Testis (tissue), 3 donors: ENCODE results near the gene GFI1. TPM values are rescaled to one million over a fixed set of nuclear protein-coding genes. Genes with fewer than 3 reads are reported as not detected.

Experiments
- DNase-seq: peaks from one replicate; pipeline ENCODE4 v3.0.0-alpha.2; 2019
- H3K27ac ChIP-seq, 2 donors: fragments of 200-600 bp; sonication (generic); one replicate each; pipeline ENCODE4 v1.5.1; 2019
- H3K27me3 ChIP-seq: fragments of 200-600 bp; sonication (generic); one replicate; pipeline ENCODE4 v1.5.1; 2019
- H3K36me3 ChIP-seq: fragments of 200-600 bp; sonication (generic); one replicate; pipeline ENCODE4 v1.5.1; 2017; ENCODE audit warnings: low read depth; ENCODE audit errors: missing control alignments
- H3K4me1 ChIP-seq: fragments of 200-600 bp; sonication (generic); one replicate; pipeline ENCODE4 v1.5.1; 2019
- H3K4me3 ChIP-seq, 2 donors: fragments of 200-600 bp; sonication (generic); one replicate each; pipeline ENCODE4 v1.5.1; 2017 to 2019
- H3K9me3 ChIP-seq: fragments of 200-600 bp; sonication (generic); one replicate; pipeline ENCODE4 v1.5.1; 2017
- POLR2A ChIP-seq: fragments of 450-650 bp; IDR thresholded peaks from one replicate; pipeline ENCODE4 v1.6.1; 2017; ENCODE audit warnings: antibody characterized with exemption, mild to moderate bottlenecking, moderate library complexity
- WGBS, 2 donors: methylation state at CpG; one replicate each; pipeline ENCODE4 v1.1.5; 2018; 5-methylcytosine and 5-hydroxymethylcytosine counted together
- intact Hi-C: fragments of 100-400 bp; cut with DNase I; formaldehyde crosslinking; loops from one replicate; pipeline ENCODE4 v1.15.1; 2023; ENCODE audit warnings: low total_unique reads
- polyA plus RNA-seq: library from polyadenylated mRNA; stranded (reverse); fragments of 350-450 nt; fragmentation: Illumina TruSeq; extraction: RNeasy Lipid Tissue Mini Kit (QIAGEN cat#74804); gene quantifications from one replicate; pipeline ENCODE4 v1.2.3, GENCODE V29; 2014; ENCODE audit warnings: low read depth, low replicate concordance; ENCODE audit not compliant: insufficient read depth
- total RNA-seq, 2 donors: library from RNA; depleted of rRNA; stranded (reverse); fragments of >200 nt; gene quantifications; one replicate each; pipeline ENCODE4 v1.2.3, GENCODE V29; 2016
- TF ChIP-seq, protein P1 (sequence below), 3 experiments: fragments of 450-650 bp in 2 of 3; fragments of 200-600 bp in 1 of 3; sonication (generic) in 1 of 3; IDR thresholded peaks; one replicate each; pipeline ENCODE4 v1.5.1; 2016 to 2019; ENCODE audit warnings: antibody characterized with exemption in 3 of 3, mild to moderate bottlenecking in 2 of 3, moderate library complexity in 1 of 3

The GFI1 gene
- total and polyA plus RNA-seq, 3 donors from 2014 or later = 1.3 to 4.0 (median 3.1) TPM

DNA sequence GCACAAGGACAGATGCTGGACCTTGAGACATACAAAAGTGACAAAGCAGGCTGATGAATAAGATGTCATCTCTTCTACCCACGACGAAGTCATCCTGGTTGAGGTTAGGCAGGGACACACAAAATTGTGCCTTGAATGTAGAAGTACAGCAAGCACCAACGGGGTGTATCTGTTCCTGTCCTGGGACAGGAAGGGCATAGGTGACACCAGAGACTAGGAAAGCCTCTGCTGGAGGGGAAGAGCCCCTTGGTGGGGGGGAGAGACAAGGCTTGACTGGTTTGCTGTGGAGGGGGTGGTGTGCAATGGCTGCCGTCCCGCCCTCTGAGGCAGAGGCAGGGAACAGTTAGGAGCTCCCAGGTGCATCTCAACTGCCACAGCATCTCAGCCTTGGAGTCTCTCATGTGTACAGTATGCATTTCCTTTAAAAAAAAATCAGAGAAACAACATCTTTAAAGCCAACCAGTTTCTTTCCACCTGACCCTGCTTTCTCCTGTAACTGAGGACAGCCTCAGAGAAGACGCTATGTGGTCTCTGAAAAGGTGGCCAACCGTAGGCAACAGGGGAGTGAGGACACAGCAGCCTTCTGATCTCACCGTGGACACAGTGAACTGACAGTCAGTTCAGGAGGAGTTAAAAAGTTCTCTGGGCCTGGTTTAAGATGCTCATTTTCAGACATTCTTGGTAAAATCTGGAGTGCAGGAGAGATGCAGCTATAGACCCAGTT, 17.7 kb upstream of the GFI1 start:
- Histone ChIP-seq H3K36me3 (no peaks in the 10 kb centered on the region), H3K27me3 (no peaks in the 10 kb centered on the region), H3K9me3 (no peaks in the 10 kb centered on the region), H3K4me3 (no peak overlapping the region), H3K27ac (no peak overlapping the region), H3K4me1 (no peaks in the 10 kb centered on the region)
- TF ChIP-seq POLR2A = no peak
- TF ChIP-seq, protein P1, sequence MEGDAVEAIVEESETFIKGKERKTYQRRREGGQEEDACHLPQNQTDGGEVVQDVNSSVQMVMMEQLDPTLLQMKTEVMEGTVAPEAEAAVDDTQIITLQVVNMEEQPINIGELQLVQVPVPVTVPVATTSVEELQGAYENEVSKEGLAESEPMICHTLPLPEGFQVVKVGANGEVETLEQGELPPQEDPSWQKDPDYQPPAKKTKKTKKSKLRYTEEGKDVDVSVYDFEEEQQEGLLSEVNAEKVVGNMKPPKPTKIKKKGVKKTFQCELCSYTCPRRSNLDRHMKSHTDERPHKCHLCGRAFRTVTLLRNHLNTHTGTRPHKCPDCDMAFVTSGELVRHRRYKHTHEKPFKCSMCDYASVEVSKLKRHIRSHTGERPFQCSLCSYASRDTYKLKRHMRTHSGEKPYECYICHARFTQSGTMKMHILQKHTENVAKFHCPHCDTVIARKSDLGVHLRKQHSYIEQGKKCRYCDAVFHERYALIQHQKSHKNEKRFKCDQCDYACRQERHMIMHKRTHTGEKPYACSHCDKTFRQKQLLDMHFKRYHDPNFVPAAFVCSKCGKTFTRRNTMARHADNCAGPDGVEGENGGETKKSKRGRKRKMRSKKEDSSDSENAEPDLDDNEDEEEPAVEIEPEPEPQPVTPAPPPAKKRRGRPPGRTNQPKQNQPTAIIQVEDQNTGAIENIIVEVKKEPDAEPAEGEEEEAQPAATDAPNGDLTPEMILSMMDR (IDR thresholded peaks at IDR 0.05) = no peak
- WGBS, 2 donors = 74 to 80% methylated on average over 8 of the region's 8 CpGs
- intact Hi-C loops = no loop called here
- no peak for DNase-seq

DNA sequence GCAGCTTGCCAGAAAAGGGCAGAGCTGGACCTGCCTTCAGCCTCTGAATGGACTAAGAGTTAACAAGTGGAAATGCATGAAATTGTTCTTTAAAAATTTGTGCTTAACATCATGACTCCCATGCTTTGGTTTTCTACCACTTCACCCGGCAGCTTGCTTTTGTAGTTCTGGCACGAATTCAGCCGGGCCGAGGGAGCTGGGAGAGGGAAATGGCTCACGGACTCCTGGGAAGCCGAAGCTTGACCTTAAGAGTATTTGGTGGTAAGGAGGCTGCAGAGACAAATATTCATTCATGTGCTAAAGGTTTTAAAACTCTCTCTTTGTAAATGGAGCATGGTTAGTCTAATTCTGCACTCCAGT, 17.2 kb upstream of the GFI1 start:
- H3K4me1 ChIP-seq = no peaks in the 10 kb centered on the region
- H3K27ac ChIP-seq = no peak overlapping the region
- no peaks in the 10 kb centered on the region for H3K36me3 ChIP-seq
- no peaks in the 10 kb centered on the region for H3K9me3 ChIP-seq
- DNase-seq = no peak
- intact Hi-C loops = no loop called here
- no peak overlapping the region for H3K4me3 ChIP-seq
- H3K27me3 ChIP-seq = no peaks in the 10 kb centered on the region
- WGBS, 2 donors = 49 to 68% methylated on average over 6 of the region's 6 CpGs
- TF ChIP-seq POLR2A = no peak
- TF ChIP-seq, protein P1 (IDR thresholded peaks at IDR 0.05) = no peak

DNA sequence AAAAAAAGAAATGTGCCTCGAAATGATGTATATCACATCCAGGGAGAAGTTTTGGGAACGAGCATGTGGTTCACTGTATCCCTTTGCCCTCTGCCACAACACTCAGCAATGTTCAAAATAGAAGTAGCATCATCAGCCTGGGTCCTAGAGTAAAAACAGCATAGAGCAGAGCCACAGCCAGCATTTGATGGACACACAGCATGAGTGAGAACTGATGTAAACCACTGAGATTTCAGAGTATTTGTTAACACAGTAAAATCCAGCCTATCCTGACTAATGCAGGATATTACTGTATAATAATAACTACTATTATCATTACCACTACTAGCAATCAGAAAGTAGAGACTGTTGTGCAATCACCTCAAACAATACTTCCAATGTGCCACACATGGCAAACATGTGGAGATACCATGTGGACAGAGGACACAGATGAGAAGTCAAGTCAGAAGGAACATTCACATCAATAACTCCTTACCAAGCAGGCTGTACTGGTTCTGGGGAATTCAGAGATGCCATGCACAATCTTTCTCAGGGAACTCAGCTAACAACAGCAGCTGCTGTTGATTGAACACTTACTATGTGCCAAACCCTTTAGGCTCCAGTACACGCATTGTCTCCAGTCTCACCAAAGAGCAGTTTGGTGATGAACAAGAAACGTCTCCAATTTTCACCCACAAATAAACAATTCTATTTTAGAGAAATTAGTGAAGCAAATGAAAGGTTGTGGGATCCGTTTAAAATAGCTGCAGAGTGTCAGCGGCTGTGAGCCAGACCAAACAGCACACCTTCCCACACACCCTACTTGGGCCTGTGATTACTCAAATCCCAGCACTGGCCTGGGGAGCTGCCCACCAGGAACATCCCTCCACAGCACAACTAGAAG, 16.6 kb upstream of the GFI1 start:
- Histone ChIP-seq H3K27me3 (no peaks in the 10 kb centered on the region), H3K27ac (no peak overlapping the region), H3K4me3 (no peak overlapping the region), H3K36me3 (no peaks in the 10 kb centered on the region), H3K9me3 (no peaks in the 10 kb centered on the region), H3K4me1 (no peaks in the 10 kb centered on the region)
- 75 to 82% methylated on average over 6 of the region's 6 CpGs for WGBS, 2 donors
- TF ChIP-seq, protein P1 (IDR thresholded peaks at IDR 0.05) = no peak
- TF ChIP-seq POLR2A = no peak
- intact Hi-C loops = no loop called here
- no peak for DNase-seq

DNA sequence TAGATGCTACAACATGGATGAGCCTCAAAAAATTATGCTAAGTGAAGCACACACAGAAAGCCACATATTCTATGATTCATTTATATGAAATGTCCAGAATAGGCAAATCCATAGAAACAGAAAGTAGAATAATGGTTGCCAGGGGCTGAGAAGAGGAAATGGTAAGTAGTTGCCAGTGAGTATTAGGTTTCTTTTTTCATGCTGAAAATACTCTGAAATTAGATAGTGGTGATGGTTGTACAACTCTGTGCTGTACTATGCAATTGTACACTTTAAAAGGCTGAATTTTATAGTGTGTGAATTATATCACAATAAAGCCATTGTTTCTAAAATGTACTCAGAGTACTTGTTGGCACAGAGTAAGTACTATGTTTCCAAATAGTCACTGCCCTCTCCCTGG, 15.5 kb upstream of the GFI1 start:
- no peaks in the 10 kb centered on the region for H3K4me1 ChIP-seq
- no peak overlapping the region for H3K4me3 ChIP-seq
- H3K9me3 ChIP-seq = no peaks in the 10 kb centered on the region
- no peak for DNase-seq
- no peak overlapping the region for H3K27ac ChIP-seq
- intact Hi-C loops = no loop called here
- H3K36me3 ChIP-seq = no peaks in the 10 kb centered on the region
- TF ChIP-seq POLR2A = no peak
- TF ChIP-seq, protein P1 (IDR thresholded peaks at IDR 0.05) = no peak
- no peaks in the 10 kb centered on the region for H3K27me3 ChIP-seq
